ENCODE results near the gene SRMS. TPM values are rescaled to one million over a fixed set of nuclear protein-coding genes. Genes with fewer than 3 reads are reported as not detected.
"Not testable (repeated sequence)": the region's sequence is repeated elsewhere in the genome, so short reads cannot be mapped to it uniquely, and the experiment has no call there.

SRMS gene
- total and polyA plus RNA-seq, 8 donors: 0.08 to 0.27 (median 0.18) TPM; not detected in 3

- peaks cover 0 to 9% of the 10 kb centered on the region in 2 donors for H3K9me3 ChIP-seq
- intact Hi-C loops (cut with DNase I): no loop called here
- H3K4me1 ChIP-seq: peaks cover 11 to 32% of the 10 kb centered on the region in 2 donors
- H3K27ac ChIP-seq: peak overlapping the region; percentile 86 to 95
- ATAC-seq (peak; percentile 64), DNase-seq (peak; percentile 77 to 88 (median 80))
- no peak for TF ChIP-seq CTCF (IDR thresholded peaks at IDR 0.05)
- H3K4me3 ChIP-seq: peak overlapping the region; percentile 83 to 86
- H3K36me3 ChIP-seq: peaks cover 0 to 19% of the 10 kb centered on the region in 2 donors
- peaks cover 0 to 14% of the 10 kb centered on the region in 2 donors for H3K27me3 ChIP-seq
Measured at GRCh38 chr20:63519668-63520503, 27.7 kb downstream of the SRMS start.

- no peak for ATAC-seq
- TF ChIP-seq CTCF (IDR thresholded peaks at IDR 0.05): no peak
- Histone ChIP-seq H3K4me3 (peak overlapping the region; percentile 83 to 86), H3K4me1 (peaks cover 11 to 32% of the 10 kb centered on the region in 2 donors), H3K9me3 (peaks cover 0 to 9% of the 10 kb centered on the region in 2 donors), H3K27me3 (peaks cover 0 to 14% of the 10 kb centered on the region in 2 donors), H3K36me3 (peaks cover 0 to 19% of the 10 kb centered on the region in 2 donors), H3K27ac (peak overlapping the region in 1 of 2 donors; percentile 86)
- peak in 1 of 4 donors; percentile 74 for DNase-seq
- intact Hi-C loops (cut with DNase I): no loop called here
Measured at GRCh38 chr20:63518946-63519667, 28.4 kb downstream of the SRMS start.

GRCh38 chr20:63518351-63518861 is 29.1 kb downstream of the SRMS start:
- Histone ChIP-seq H3K27me3 (peaks cover 0 to 14% of the 10 kb centered on the region in 2 donors), H3K9me3 (peaks cover 0 to 4% of the 10 kb centered on the region in 2 donors), H3K36me3 (peaks cover 0 to 14% of the 10 kb centered on the region in 2 donors), H3K27ac (no peak overlapping the region), H3K4me3 (no peak overlapping the region), H3K4me1 (peaks cover 11 to 32% of the 10 kb centered on the region in 2 donors)
- ATAC-seq: no peak
- DNase-seq: peak in 1 of 4 donors; percentile 79
- no peak for TF ChIP-seq CTCF (IDR thresholded peaks at IDR 0.05)
- intact Hi-C loops (cut with DNase I): no loop called here

- Histone ChIP-seq H3K27me3 (peaks cover 0 to 14% of the 10 kb centered on the region in 2 donors), H3K27ac (no peak overlapping the region), H3K9me3 (no peaks in the 10 kb centered on the region), H3K36me3 (peaks cover 0 to 7% of the 10 kb centered on the region in 2 donors), H3K4me3 (no peak overlapping the region), H3K4me1 (peaks cover 11 to 31% of the 10 kb centered on the region in 2 donors)
- DNase-seq (peak in 1 of 4 donors; percentile 71), ATAC-seq (no peak)
- intact Hi-C loops (cut with DNase I): no loop called here
- no peak for TF ChIP-seq CTCF (IDR thresholded peaks at IDR 0.05)
Measured at GRCh38 chr20:63517376-63518309, 29.9 kb downstream of the SRMS start.

GRCh38 chr20:63514520-63514919 is 33.0 kb downstream of the SRMS start:
- H3K4me1 ChIP-seq; H3K4me3 ChIP-seq; ATAC-seq; H3K9me3 ChIP-seq; H3K36me3 ChIP-seq; intact Hi-C loops (cut with DNase I); H3K27ac ChIP-seq; DNase-seq: not testable (repeated sequence)
- peaks cover 0 to 33% of the 10 kb centered on the region in 2 donors for H3K27me3 ChIP-seq
